ENCODE results near the gene ARHGAP15. TPM values are rescaled to one million over a fixed set of nuclear protein-coding genes. Genes with fewer than 3 reads are reported as not detected.

ARHGAP15 gene
- total RNA-seq, 1 donor from 2014 or later = 18.5 TPM

GRCh38 chr2:143698352-143698751 is 569.1 kb downstream of the ARHGAP15 start:
- ATAC-seq (no peak), DNase-seq (no peak)
- H3K36me3 ChIP-seq = no peaks in the 10 kb centered on the region
- no peak for TF ChIP-seq CTCF (IDR thresholded peaks at IDR 0.05)
- H3K4me3 ChIP-seq = no peak overlapping the region
- H3K4me1 ChIP-seq = no peaks in the 10 kb centered on the region
- no peaks in the 10 kb centered on the region for H3K9me3 ChIP-seq
- no peak overlapping the region for H3K27ac ChIP-seq
- intact Hi-C loops (cut with DNase I) = no loop called here
- H3K27me3 ChIP-seq (ENCODE audit: low read depth) = no peaks in the 10 kb centered on the region

- no peak for ATAC-seq
- H3K4me3 ChIP-seq = no peak overlapping the region
- no peaks in the 10 kb centered on the region for H3K9me3 ChIP-seq
- H3K27me3 ChIP-seq (ENCODE audit: low read depth) = no peaks in the 10 kb centered on the region
- intact Hi-C loops (cut with DNase I) = no loop called here
- DNase-seq = no peak
- TF ChIP-seq CTCF (IDR thresholded peaks at IDR 0.05) = no peak
- no peak overlapping the region for H3K27ac ChIP-seq
- H3K36me3 ChIP-seq = no peaks in the 10 kb centered on the region
- H3K4me1 ChIP-seq = no peaks in the 10 kb centered on the region
Observed at GRCh38 chr2:143698888-143699570, 569.8 kb downstream of the ARHGAP15 start.

GRCh38 chr2:143700865-143701264 is 571.6 kb downstream of the ARHGAP15 start:
- Histone ChIP-seq H3K36me3 (no peaks in the 10 kb centered on the region), H3K27me3 (ENCODE audit: low read depth) (no peaks in the 10 kb centered on the region), H3K4me1 (peaks cover 9% of the 10 kb centered on the region), H3K27ac (no peak overlapping the region), H3K4me3 (no peak overlapping the region), H3K9me3 (no peaks in the 10 kb centered on the region)
- intact Hi-C loops (cut with DNase I) = no loop called here
- DNase-seq (no peak), ATAC-seq (no peak)
- no peak for TF ChIP-seq CTCF (IDR thresholded peaks at IDR 0.05)

GRCh38 chr2:143701785-143702184 is 572.6 kb downstream of the ARHGAP15 start:
- ATAC-seq (no peak), DNase-seq (no peak)
- intact Hi-C loops (cut with DNase I) = no loop called here
- Histone ChIP-seq H3K9me3 (no peaks in the 10 kb centered on the region), H3K36me3 (no peaks in the 10 kb centered on the region), H3K4me3 (no peak overlapping the region), H3K27ac (no peak overlapping the region), H3K27me3 (ENCODE audit: low read depth) (no peaks in the 10 kb centered on the region), H3K4me1 (peaks cover 9% of the 10 kb centered on the region)
- no peak for TF ChIP-seq CTCF (IDR thresholded peaks at IDR 0.05)

GRCh38 chr2:143702931-143703330 is 573.7 kb downstream of the ARHGAP15 start:
- no peak overlapping the region for H3K27ac ChIP-seq
- H3K36me3 ChIP-seq = no peaks in the 10 kb centered on the region
- H3K9me3 ChIP-seq = no peaks in the 10 kb centered on the region
- DNase-seq (no peak), ATAC-seq (no peak)
- intact Hi-C loops (cut with DNase I) = no loop called here
- peaks cover 9% of the 10 kb centered on the region for H3K4me1 ChIP-seq
- H3K27me3 ChIP-seq (ENCODE audit: low read depth) = no peaks in the 10 kb centered on the region
- no peak for TF ChIP-seq CTCF (IDR thresholded peaks at IDR 0.05)
- H3K4me3 ChIP-seq = no peak overlapping the region

All from lower lobe of right lung (tissue), 2 donors.